COLO829 (cell line): ENCODE measurements around the gene SLC25A3.
"Not testable (repeated sequence)": the region's sequence is repeated elsewhere in the genome, so short reads cannot be mapped to it uniquely, and the experiment has no call there.

ENCODE experiments used
- DNase-seq: peaks from one replicate; pipeline ENCODE4 v3.0.0; 2012; ENCODE audit warnings: low spot score

Gene SLC25A3

GRCh38 chr12:98595243-98595988 lies 1.9 kb downstream of the SLC25A3 start:
- peak; percentile 48 for DNase-seq

- not testable (repeated sequence) for DNase-seq
These were observed 3.8 kb downstream of the SLC25A3 start for GRCh38 chr12:98597313-98597712.

GRCh38 chr12:98601924-98602323 lies 8.4 kb downstream of the SLC25A3 start:
- no peak for DNase-seq

DNA sequence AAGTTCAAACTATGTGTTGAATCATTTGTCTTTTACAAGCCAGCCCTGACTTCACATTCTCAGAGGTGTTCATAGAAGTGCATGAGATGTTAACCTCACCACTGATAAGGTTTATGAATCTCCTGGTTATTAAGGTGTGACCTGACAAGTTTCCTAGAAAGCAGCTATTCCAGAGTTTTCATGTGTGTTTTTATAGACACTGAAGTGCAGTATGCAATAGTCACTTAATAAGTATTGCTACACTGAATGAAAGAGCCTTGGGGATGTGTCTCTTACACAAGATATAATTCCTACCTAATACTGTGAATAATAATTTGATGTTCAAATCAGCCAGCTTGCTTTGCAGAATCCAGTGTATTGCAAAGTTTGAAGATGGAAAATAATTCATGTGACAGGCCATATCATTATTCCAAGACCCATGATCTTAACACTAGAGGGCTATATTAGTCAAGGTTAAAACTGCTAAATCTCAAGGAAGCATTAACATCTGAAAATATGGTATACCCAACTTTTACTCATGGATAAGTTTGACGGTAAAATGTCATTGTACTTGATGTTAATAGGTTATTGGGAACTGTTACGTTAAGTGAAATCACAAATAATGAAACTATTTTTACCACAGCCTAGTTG lies 13.0 kb downstream of the SLC25A3 start:
- no peak for DNase-seq

DNA sequence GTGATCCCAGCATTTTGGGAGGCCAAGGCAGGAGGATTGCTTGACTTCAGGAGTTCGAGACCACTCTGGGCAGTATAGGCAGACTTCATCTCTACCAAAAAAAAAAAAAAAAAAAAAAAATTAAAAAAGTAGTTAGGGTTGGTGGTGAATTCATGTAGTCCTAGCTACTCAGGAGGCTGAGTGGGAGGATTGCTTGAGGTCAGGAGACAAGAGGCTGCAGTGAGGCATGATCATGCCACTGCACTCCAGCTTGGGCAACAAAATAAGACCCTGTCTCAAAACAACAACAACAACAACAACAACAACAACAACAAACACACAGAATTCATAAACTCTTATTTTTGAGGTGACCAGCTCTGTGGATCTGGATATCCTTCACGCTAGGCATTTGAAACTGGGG lies 17.1 kb downstream of the SLC25A3 start:
- DNase-seq = no peak

DNA sequence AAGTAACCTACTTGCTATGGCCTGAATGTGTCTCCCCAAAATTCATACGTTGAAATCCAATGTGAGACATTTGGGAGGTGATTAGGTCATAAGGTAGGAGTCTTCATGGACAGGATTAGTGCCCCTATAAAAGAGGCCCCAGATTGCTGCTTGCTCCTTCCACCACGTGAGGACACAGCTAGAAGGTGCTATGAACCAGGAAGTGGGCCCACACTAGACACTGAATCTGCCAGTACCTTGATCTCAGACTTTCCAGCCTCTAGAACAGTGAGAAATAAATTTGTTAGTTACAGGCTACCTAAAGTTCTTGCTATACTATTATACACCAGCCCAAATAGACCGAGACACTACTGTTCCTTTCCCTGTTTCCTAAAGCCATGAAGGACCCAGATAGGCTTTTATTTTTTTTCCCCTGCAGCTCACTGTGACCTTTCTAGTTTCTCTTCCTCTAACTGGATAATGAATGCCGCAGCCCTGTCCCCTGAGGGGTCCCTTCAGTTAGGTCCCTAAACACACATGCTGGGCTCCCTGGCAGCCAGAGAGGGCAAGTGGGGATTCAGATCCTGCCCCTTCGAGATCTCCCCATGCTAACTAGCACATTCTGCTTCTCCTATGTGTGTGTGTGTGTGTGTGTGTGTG lies 19.3 kb downstream of the SLC25A3 start:
- no peak for DNase-seq

- no peak for DNase-seq
These were observed 25.5 kb downstream of the SLC25A3 start for GRCh38 chr12:98618952-98619351.

- DNase-seq = no peak
These were observed 42.3 kb downstream of the SLC25A3 start for GRCh38 chr12:98635657-98636323.

GRCh38 chr12:98637068-98637467 lies 43.6 kb downstream of the SLC25A3 start:
- no peak for DNase-seq

DNA sequence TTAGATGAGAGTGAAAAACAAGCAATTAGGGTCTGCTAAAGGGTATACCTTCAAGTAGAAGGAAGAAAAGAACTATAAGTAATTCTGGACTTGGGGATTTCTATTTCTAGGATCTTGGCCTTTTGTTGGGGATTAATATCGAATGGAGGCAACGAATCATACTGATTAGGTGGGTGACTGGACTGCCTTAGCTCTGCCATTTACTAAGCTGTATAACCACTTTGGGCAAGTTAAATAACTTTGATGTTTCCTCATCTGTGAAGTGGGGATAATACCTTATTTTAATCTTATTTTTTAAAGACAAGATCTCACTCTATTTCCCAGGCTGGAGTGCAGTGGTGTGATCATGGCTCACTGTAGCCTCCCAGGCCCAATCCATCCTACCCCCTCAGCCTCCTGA lies 44.5 kb downstream of the SLC25A3 start:
- DNase-seq = no peak

DNA sequence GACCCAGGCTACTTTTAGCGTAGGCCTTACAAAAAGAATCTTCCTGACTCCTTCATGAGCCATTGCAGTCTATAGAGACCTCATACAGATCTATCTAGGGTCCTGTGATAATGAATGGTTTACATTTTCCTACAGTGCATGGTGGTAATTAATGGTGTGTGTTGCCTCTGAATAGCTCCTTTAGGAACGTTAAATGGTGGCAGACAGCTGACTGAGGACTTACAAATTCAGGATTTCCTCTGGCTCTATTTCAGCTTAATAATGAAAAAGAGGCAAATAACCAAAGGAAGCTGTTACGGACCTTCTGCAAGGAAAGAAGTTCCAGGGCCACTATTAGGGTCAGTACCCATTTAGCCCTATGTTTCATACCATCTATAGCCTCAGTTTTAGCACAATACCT lies 46.0 kb downstream of the SLC25A3 start:
- no peak for DNase-seq

- DNase-seq = not testable (repeated sequence)
These were observed 49.3 kb downstream of the SLC25A3 start for GRCh38 chr12:98642801-98643200.

GRCh38 chr12:98644433-98644711 lies 50.9 kb downstream of the SLC25A3 start:
- DNase-seq = no peak

- peak; percentile 93 for DNase-seq
These were observed 51.5 kb downstream of the SLC25A3 start, which contains the start of the genes APAF1 and IKBIP for GRCh38 chr12:98644712-98645571. APAF1 (plus strand) TSS chr12:98645290; CDS start chr12:98648360, 3,070 bp downstream. IKBIP (minus strand) TSS chr12:98644788; CDS start chr12:98644701, 87 bp downstream.

DNA sequence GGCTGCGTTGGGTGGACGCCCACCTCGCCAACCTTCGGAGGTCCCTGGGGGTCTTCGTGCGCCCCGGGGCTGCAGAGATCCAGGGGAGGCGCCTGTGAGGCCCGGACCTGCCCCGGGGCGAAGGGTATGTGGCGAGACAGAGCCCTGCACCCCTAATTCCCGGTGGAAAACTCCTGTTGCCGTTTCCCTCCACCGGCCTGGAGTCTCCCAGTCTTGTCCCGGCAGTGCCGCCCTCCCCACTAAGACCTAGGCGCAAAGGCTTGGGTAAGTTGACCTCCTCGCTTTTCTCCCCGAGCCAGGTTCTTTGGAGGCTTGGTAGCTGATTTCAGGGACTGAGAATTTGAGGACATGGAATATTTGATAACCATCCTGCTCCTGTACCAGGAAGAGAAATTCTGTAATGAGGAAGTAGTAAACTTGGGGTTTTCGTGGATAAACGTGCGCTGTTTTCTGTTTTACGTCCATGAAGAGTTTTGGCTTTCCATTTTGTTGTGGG lies 52.1 kb downstream of the SLC25A3 start:
- DNase-seq = no peak

- DNase-seq = no peak
These were observed 53.0 kb downstream of the SLC25A3 start for GRCh38 chr12:98646294-98647090.

DNA sequence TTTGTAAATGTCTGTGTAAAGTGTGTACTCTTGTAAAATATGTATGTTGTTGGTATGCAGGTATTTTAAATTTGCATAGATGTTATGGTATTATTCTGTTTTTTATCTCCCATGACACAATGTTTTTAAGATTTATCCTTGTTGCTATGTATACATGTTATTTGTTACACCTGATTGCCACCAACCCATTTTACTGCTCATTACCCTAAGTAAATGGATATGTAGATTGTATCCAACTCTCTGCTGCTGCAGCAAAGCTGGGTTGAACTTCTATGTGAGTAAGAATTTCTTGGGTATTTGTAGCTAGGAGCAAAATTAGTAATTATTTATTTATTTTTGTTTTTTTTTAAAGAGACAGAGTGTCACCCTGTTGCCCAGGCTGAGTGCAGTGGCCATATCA lies 57.8 kb downstream of the SLC25A3 start:
- no peak for DNase-seq

GRCh38 chr12:98653866-98654493 lies 60.5 kb downstream of the SLC25A3 start:
- peak; percentile 40 for DNase-seq
